Measurements from ENCODE around the gene TSPO.

TSPO gene

DNA sequence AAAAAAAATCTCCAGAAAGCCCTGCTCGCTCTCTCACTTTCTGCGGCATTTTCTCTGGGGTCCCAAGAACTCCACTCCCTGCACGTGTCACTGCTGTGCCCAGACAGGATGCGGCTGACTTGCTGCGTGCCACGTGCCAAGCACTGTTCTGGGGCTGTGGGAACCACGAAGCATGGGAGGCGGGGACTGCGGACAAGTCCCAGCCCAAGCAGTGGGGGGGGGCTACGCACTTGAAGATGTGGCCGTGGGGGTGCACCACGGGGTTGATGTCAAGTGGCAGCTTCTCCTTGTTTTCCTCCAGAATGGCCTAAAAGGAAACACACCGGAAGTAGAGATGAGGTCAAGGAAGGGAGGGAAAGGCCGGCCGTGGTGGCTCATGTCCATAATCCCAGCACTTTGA, 24.7 kb downstream of the TSPO start:
- H3K27ac ChIP-seq: no peak overlapping the region
- TF ChIP-seq, protein P1, sequence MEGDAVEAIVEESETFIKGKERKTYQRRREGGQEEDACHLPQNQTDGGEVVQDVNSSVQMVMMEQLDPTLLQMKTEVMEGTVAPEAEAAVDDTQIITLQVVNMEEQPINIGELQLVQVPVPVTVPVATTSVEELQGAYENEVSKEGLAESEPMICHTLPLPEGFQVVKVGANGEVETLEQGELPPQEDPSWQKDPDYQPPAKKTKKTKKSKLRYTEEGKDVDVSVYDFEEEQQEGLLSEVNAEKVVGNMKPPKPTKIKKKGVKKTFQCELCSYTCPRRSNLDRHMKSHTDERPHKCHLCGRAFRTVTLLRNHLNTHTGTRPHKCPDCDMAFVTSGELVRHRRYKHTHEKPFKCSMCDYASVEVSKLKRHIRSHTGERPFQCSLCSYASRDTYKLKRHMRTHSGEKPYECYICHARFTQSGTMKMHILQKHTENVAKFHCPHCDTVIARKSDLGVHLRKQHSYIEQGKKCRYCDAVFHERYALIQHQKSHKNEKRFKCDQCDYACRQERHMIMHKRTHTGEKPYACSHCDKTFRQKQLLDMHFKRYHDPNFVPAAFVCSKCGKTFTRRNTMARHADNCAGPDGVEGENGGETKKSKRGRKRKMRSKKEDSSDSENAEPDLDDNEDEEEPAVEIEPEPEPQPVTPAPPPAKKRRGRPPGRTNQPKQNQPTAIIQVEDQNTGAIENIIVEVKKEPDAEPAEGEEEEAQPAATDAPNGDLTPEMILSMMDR (IDR thresholded peaks at IDR 0.05): no peak
- no peak for TF ChIP-seq ZFX (IDR thresholded peaks at IDR 0.05; ENCODE audit: borderline replicate concordance)

DNA sequence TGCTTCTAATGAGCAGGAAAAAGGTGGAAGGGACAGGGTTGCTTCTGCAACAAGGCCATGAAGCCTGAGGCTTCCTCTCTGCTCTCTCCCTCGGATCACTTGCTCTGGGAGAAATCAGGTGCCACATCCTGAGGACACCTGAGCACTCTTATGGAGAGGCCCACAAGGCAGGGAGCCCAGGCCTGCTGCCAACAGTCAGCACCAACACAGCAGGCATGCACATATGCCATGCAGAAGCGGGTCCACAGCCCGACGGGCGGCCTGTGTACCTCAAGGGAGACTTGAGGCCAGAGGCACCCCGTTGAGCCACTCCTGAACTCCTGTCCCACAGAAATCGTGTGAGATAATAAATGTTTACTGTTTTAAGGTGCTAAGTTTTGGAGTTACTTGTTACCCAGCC, 26.1 kb downstream of the TSPO start:
- TF ChIP-seq, protein P1 (IDR thresholded peaks at IDR 0.05): no peak
- no peak for TF ChIP-seq ZFX (IDR thresholded peaks at IDR 0.05; ENCODE audit: borderline replicate concordance)
- no peak overlapping the region for H3K27ac ChIP-seq

DNA sequence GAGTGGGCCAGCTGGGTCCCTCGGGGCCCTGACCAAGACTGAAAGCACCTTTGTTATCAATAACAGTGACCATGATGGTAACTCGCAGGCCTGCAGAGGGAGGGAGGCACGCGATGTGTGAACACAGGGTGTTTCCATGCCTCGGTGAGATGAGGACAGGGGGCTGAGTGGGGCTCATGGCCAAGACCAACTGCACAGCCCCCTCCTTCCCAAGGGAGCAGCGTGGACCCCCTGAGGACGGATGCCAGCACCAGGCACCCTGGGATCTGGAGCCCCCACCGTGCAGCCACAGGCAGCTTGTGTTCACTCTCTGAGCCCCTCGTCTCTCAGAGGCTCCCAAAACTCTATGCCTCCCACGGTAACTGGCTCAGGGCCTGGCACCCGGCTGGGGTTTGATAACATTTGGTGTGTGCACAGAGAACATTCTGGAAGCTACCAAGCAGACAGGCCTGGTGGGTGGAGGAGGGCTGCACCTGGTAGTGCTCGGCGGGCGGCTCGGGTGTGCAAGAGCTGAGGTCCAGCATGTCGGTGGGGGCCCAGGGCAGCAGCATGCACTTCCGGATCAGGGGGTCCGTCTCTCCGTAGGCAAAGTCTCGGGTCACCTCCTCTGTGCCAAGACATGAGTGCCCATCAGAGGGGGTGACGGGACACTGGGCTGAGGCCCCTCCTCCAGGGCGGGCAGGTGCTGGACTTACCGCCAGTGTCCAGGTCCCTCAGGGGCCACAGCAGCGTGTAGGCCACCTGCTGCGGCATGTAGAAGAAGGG, 28.0 kb downstream of the TSPO start:
- no peak overlapping the region for H3K27ac ChIP-seq
- TF ChIP-seq, protein P1 (IDR thresholded peaks at IDR 0.05): no peak
- TF ChIP-seq ZFX (IDR thresholded peaks at IDR 0.05; ENCODE audit: borderline replicate concordance): no peak

DNA sequence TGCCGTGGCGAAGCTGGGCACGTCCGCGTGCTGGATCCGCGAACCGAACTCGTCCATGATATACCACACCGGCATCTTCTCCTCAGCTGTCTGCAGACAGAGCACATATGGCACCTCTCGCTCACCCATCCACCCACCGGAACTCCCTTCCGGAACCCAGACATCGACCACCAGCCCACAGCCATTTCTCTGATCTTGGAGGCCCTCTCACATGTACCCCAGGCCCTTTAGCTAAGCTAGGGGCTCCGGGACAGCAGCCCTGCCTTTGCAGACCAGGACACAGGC, 28.5 kb downstream of the TSPO start:
- H3K27ac ChIP-seq: no peak overlapping the region
- TF ChIP-seq ZFX (IDR thresholded peaks at IDR 0.05; ENCODE audit: borderline replicate concordance): no peak
- TF ChIP-seq, protein P1 (IDR thresholded peaks at IDR 0.05): no peak

DNA sequence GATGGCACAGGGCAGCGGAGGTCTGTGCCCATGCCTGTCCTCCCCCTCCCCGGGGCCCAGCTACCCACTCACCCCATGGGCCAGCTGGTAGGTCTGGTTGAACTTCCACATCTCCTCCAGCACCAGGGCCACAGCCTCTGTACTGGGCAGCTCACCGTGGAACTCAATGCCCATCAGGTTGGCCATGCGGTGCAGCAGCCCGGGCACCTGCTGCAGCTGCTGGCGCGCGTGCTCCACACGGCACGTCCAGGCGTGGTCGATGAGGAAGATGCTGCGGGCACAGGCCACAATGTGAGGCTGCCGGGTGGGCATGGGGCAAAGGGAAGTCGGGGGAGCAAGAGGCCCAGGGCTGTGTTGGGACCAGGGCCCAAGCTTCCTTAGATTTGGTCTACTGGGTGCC, 29.3 kb downstream of the TSPO start:
- TF ChIP-seq, protein P1 (IDR thresholded peaks at IDR 0.05): no peak
- no peak for TF ChIP-seq ZFX (IDR thresholded peaks at IDR 0.05; ENCODE audit: borderline replicate concordance)
- H3K27ac ChIP-seq: no peak overlapping the region

DNA sequence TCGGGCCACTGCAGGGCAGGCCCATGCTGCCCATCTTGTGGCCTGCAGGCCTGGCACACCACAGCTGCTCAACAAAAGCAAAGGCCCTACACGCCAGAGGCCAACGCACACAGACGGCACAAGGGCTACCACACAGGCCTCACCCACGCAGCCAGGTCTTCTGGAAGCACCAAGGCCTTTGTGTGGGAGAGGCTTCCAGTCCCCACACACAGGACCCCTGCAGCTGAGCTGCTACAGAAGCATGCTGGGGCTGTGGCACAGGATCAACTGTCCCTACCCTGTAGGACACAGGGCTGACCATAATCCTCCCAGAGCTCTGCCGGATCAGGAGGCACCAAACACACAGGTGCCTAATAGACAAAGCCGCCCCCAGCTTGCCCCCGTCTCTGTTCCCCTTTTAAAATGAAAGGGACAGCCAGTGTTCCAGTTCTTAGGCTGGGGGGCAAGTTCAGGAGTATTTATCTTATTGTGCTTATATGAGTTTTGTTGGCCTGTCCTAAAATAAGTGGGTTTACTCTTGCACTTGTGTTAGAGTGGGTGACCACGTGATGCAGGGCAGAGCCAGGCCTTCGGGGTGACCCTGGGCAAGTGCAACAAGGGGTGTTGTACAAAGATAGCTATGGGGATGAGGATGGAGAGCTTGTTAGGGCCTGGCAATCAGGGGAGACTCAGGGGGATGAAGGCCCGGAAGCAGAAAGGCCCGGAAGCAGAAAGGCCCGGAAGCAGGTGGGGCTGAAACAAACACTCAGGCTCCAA, 30.1 kb downstream of the TSPO start:
- TF ChIP-seq ZFX (IDR thresholded peaks at IDR 0.05; ENCODE audit: borderline replicate concordance): no peak
- H3K27ac ChIP-seq: no peak overlapping the region

DNA sequence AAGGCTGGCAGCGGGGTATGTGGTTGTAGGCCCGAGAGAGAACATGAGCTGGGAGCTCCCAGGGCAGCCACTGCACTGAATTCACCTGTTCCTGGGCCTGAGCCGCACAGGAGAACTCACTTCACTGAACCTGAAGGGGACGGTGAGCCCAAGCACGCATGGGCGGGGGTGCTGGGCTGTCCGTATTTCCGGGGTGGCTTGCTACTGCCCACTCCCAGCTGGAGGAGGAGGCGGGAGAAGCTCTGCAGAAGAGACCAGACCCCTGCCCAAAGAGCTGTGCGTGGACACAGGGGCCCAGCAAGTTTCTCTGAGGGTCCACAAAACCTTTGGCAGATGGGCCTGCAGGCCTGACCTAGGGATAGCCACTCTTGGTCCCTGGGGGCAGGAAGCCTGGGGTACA, 30.8 kb downstream of the TSPO start:
- TF ChIP-seq, protein P1 (IDR thresholded peaks at IDR 0.05): no peak
- TF ChIP-seq ZFX (IDR thresholded peaks at IDR 0.05; ENCODE audit: borderline replicate concordance): no peak
- H3K27ac ChIP-seq: no peak overlapping the region

Measured in 22Rv1 (cell line).